AG10803 (cell line): ENCODE measurements around the gene TEX261.
A peak's percentile ranks its signal among the peaks of the same experiment; 100 is the strongest.

ENCODE experiments used
- DNase-seq: peaks from one replicate; pipeline ENCODE4 v3.0.0; 2010; ENCODE audit warnings: low read depth
- H3K4me3 ChIP-seq: 2 replicates; pipeline ENCODE4 v1.5.1; 2011; ENCODE audit warnings: mild to moderate bottlenecking, low read length, control low read depth
- CTCF ChIP-seq: conservative IDR thresholded peaks from 2 replicates; pipeline ENCODE4 v1.5.1; 2011; ENCODE audit warnings: mild to moderate bottlenecking, low read length, control low read depth, inconsistent platforms

TEX261 gene

GRCh38 chr2:70988151-70988550 is 6.5 kb downstream of the TEX261 start:
- no peak overlapping the region for H3K4me3 ChIP-seq
- DNase-seq, result no peak
- no peak for TF ChIP-seq CTCF

- no peak overlapping the region for H3K4me3 ChIP-seq
- no peak for TF ChIP-seq CTCF
- no peak for DNase-seq
These were observed 7.3 kb downstream of the TEX261 start for GRCh38 chr2:70987386-70987785.

DNA sequence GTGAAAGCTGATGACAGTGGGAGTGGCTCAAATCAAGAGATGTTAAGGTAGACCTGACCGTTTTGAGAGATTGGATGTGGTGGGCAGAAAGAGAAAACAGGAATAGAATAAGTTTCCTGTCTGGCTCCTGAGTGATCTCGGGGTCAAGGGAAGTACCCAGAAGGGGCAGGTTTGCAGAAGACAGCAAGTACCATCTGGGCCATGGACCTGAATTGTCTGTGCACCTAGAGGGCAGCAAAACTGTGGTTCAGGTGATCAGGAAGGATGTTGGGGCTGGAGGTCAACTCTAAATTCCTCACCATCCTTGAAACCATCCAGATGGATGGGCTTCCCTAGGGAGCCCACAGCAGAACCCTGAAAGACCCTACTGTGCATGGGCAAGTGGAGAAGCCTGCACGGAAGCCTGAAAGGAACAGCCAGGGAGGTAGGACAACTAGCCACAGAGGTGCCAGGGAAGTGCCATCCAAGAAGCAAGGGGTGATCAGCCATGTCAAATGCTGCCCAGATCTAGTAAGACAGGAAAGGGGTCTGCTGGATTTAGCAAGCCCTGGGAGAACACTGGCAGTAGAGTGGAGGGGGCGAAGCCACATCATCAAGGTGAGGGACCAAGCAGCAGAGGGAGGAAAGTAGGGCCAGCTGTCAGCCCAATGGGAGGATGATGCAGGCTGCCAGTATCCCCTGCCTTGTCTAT is 8.0 kb downstream of the TEX261 start:
- H3K4me3 ChIP-seq, result no peak overlapping the region
- TF ChIP-seq CTCF, result no peak
- no peak for DNase-seq

DNA sequence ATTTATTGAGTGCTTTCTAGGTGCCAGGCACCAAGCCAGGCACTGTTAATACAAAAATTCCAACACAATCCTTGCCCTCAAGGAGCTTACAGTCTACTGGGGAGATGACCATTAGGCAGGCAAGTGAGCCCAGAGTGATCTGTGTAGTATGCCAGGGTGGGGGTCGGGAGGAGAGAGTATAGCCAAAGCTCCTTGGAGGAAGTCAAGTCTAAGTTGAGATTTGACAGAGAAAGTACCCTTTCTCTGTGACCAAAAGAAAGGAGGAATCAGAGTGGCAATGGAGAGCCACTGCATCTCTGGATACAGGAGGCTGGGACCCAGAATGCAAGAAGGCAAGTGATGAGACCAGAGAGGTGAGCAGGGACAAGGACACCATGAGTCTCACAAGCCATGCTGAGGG is 8.7 kb downstream of the TEX261 start:
- DNase-seq, result no peak
- no peak for TF ChIP-seq CTCF
- H3K4me3 ChIP-seq, result no peak overlapping the region

GRCh38 chr2:70985283-70985688 is 9.4 kb downstream of the TEX261 start:
- no peak overlapping the region for H3K4me3 ChIP-seq
- TF ChIP-seq CTCF, result no peak
- DNase-seq, result no peak

GRCh38 chr2:70984576-70985282 is 9.9 kb downstream of the TEX261 start:
- H3K4me3 ChIP-seq, result no peak overlapping the region
- peak; percentile 60 for TF ChIP-seq CTCF
- peak; percentile 36 for DNase-seq

GRCh38 chr2:70984228-70984575 is 10.5 kb downstream of the TEX261 start:
- DNase-seq, result no peak
- no peak for TF ChIP-seq CTCF
- no peak overlapping the region for H3K4me3 ChIP-seq
